Sigmoid colon (tissue), 4 donors: Measurements from ENCODE around the gene SLBP.

Source experiments
- EP300 ChIP-seq, 4 donors: sonication (generic); formaldehyde crosslinking; IDR thresholded peaks; one replicate each; pipeline ENCODE4 v1.6.1; 2017; ENCODE audit warnings: antibody characterized with exemption in 4 of 4
- POLR2AphosphoS5 ChIP-seq, 4 donors: sonication (generic); formaldehyde crosslinking; IDR thresholded peaks; one replicate each; pipeline ENCODE4 v1.6.1; 2017; ENCODE audit warnings: antibody characterized with exemption in 4 of 4
- TF ChIP-seq, protein P1 (sequence below), 4 experiments: fragments of 450-650 bp in 3 of 4; fragments of 200-600 bp in 1 of 4; IDR thresholded peaks; one replicate each; pipeline ENCODE4 v1.5.1; 2016 to 2019; ENCODE audit warnings: antibody characterized with exemption in 4 of 4, mild to moderate bottlenecking in 3 of 4, moderate library complexity in 2 of 4

DNA sequence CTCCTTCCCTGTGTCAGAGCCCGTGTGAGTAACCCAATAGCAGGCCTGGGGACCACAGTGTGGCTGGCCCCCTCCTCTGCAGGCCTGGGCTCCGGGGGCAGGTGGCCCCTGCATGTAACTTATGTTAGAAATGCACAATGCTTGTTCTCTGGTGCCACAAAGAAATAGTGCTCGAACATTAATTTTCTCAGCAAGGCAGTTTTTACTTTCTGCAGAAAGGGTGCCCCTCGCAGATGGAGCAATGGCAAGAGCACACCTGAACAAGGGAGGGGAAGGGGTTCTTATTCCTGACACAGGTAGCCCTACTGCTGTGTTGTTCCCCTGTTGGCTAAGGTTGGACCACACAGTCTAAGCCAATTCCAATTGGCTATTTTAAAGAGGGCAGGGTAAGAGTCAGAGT is 26.3 kb upstream of the SLBP start:
- TF ChIP-seq POLR2AphosphoS5 (IDR thresholded peaks at IDR 0.05) (no peak), EP300 (IDR thresholded peaks at IDR 0.05) (no peak)
- TF ChIP-seq, protein P1, sequence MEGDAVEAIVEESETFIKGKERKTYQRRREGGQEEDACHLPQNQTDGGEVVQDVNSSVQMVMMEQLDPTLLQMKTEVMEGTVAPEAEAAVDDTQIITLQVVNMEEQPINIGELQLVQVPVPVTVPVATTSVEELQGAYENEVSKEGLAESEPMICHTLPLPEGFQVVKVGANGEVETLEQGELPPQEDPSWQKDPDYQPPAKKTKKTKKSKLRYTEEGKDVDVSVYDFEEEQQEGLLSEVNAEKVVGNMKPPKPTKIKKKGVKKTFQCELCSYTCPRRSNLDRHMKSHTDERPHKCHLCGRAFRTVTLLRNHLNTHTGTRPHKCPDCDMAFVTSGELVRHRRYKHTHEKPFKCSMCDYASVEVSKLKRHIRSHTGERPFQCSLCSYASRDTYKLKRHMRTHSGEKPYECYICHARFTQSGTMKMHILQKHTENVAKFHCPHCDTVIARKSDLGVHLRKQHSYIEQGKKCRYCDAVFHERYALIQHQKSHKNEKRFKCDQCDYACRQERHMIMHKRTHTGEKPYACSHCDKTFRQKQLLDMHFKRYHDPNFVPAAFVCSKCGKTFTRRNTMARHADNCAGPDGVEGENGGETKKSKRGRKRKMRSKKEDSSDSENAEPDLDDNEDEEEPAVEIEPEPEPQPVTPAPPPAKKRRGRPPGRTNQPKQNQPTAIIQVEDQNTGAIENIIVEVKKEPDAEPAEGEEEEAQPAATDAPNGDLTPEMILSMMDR (IDR thresholded peaks at IDR 0.05) = no peak
